ENCODE results near the gene FCHSD2. TPM values are rescaled to one million over a fixed set of nuclear protein-coding genes. Genes with fewer than 3 reads are reported as not detected.
A peak's percentile ranks its signal among the peaks of the same experiment; 100 is the strongest.

FCHSD2 gene
- total and polyA plus RNA-seq, 2 donors (not counting 1 experiment from before 2014, with no cell fraction given), result 113 to 189 TPM

DNA sequence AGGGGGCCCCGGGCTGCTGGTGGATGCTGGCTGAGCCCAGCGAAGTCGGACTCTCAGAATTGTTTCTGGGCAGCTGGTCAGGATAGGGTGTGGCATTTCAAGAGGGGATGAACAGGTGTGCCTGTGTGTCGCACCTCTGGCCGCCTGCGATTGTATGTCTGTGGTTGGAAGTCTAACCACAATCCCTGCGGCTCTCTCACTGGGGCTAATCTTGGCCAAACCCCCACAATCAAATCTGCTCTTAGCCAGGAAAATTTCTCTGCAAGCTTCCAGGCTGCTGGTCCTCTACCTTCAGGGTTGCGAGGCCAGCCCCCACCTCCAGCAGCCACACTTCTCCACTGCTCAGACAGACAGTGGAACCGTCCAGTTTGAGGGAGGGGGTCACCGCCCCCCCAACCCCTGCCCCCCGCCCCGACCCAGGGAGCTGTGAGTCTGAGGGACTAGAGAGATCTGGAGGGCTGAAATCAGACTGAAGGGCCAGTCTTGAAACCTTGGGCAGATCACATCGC is 327.0 kb downstream of the FCHSD2 start:
- Mint-ChIP-seq H3K4me3 (peak overlapping the region; percentile 99), H3K27me3 (no peaks in the 10 kb centered on the region), H3K9me3 (ENCODE audit: insufficient read depth) (no peaks in the 10 kb centered on the region), H3K27ac (peak overlapping the region; percentile 98), H3K4me1 (peaks cover 47% of the 10 kb centered on the region)
- CTCF ChIA-PET, result interaction anchor here (1.0 to 2.9 kb wide), 6 partner anchors 16 to 363 kb away, joined by 3 to 26 read pairs (median 6); partner anchors contain the start of gene STARD10
- intact Hi-C loops (cut with micrococcal nuclease), result loop anchor here (1.0 to 10.0 kb wide), 4 partner anchors 22 to 590 kb away; partner anchors contain the start of genes INPPL1 and RELT
- Histone ChIP-seq H3K4me2 (replicated peaks; ENCODE audit: low read depth, low read length, poor library complexity, severe bottlenecking) (peak overlapping the region; percentile 99), H3K4me1 (ENCODE audit: control insufficient read depth in 2 of 2, insufficient read depth in 2 of 2, low read length in 2 of 2) (peaks cover 18 to 36% of the 10 kb centered on the region in 2 donors), H3K9me3 (ENCODE audit: control extremely low read depth in 1 of 3, control insufficient read depth in 2 of 3, insufficient read depth in 1 of 3, low read length in 2 of 3) (no peaks in the 10 kb centered on the region), H4K20me1 (ENCODE audit: control insufficient read depth, insufficient read depth, low read length, poor library complexity, severe bottlenecking) (peaks cover 33% of the 10 kb centered on the region), H3K4me3 (ENCODE audit: control extremely low read depth in 1 of 5, extremely low read depth in 1 of 5, insufficient read depth in 1 of 5, low read depth in 2 of 5, low read length in 4 of 5) (peak overlapping the region; percentile 94 to 99 (median 98)), H3K36me3 (replicated peaks in 1 of 2; ENCODE audit: control extremely low read depth in 1 of 2, control insufficient read depth in 1 of 2, extremely low read depth in 1 of 2, insufficient read depth in 2 of 2, low read length in 1 of 2) (peaks cover 0 to 35% of the 10 kb centered on the region in 2 experiments), H3K27ac (ENCODE audit: low read length in 2 of 2) (peak overlapping the region; percentile 85 to 95), H2AFZ (ENCODE audit: insufficient read depth, low read depth, low read length, poor library complexity, severe bottlenecking) (peak overlapping the region; percentile 90), H3K27me3 (replicated peaks in 1 of 4; ENCODE audit: control extremely low read depth in 1 of 4, control insufficient read depth in 3 of 4, insufficient read depth in 4 of 4, low read length in 3 of 4) (no peaks in the 10 kb centered on the region), H3K9ac (ENCODE audit: low read length) (peak overlapping the region; percentile 95), H3K79me2 (ENCODE audit: control insufficient read depth, insufficient read depth, low read length) (peaks cover 67% of the 10 kb centered on the region)
- TF ChIP-seq CTCF (IDR thresholded peaks at IDR 0.05) (no peak), EZH2 (IDR thresholded peaks at IDR 0.05; ENCODE audit: borderline replicate concordance, insufficient read depth, low read depth, low read length, poor library complexity, severe bottlenecking) (no peak)
- POLR2A ChIA-PET, result interaction anchor here (0.6 to 3.6 kb wide), 8 partner anchors 9 to 1176 kb away, joined by 4 to 39 read pairs (median 6); partner anchors contain the start of genes FCHSD2 and STARD10
- ATAC-seq (ENCODE audit: low read depth) (no peak), DNase-seq (no peak)
- WGBS (ENCODE audit: insufficient coverage), result 3% methylated on average over 7 of the region's 13 CpGs

All from B cell (primary cell).